GM21825 (cell line): ENCODE measurements around the gene MAP3K20.
"Not testable (repeated sequence)": the region's sequence is repeated elsewhere in the genome, so short reads cannot be mapped to it uniquely, and the experiment has no call there.

Experiments used
- ATAC-seq: cut with Tn5 transposase; IDR thresholded peaks from one replicate; pipeline ENCODE4 v1.9.1; 2021; ENCODE audit warnings: mild to moderate bottlenecking, moderate library complexity; ENCODE audit not compliant: unreplicated experiment

Gene MAP3K20

GRCh38 chr2:173079973-173080860, 4.6 kb downstream of the MAP3K20 start:
- no peak for ATAC-seq

GRCh38 chr2:173086518-173087213, 11.0 kb downstream of the MAP3K20 start:
- no peak for ATAC-seq

DNA sequence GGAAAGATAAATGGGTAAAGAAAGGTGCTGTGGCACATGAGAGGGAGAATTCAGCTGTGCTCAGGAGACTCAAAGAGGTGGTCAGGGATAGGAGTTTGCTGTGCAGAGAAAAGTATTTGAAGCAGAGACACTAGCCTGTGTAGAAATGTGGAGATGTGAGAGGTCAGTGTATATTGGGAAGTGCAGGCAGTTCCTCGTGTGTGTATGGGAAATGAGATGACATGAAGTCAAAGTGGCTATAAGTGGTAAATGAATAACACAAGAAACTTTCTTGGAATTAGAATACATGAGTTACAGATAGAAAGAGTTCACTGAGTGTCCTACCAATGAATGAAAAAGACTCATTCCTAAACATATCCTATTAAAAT, 11.6 kb downstream of the MAP3K20 start:
- ATAC-seq, result no peak

GRCh38 chr2:173087793-173088496, 12.3 kb downstream of the MAP3K20 start:
- ATAC-seq, result no peak

GRCh38 chr2:173090276-173090877, 14.7 kb downstream of the MAP3K20 start:
- ATAC-seq, result no peak

- no peak for ATAC-seq
Observed at GRCh38 chr2:173090973-173091660, 15.5 kb downstream of the MAP3K20 start.

GRCh38 chr2:173091910-173092309, 16.3 kb downstream of the MAP3K20 start:
- no peak for ATAC-seq

- ATAC-seq, result no peak
Observed at GRCh38 chr2:173092844-173093402, 17.3 kb downstream of the MAP3K20 start.

- not testable (repeated sequence) for ATAC-seq
Observed at GRCh38 chr2:173093617-173094016, 18.0 kb downstream of the MAP3K20 start.

DNA sequence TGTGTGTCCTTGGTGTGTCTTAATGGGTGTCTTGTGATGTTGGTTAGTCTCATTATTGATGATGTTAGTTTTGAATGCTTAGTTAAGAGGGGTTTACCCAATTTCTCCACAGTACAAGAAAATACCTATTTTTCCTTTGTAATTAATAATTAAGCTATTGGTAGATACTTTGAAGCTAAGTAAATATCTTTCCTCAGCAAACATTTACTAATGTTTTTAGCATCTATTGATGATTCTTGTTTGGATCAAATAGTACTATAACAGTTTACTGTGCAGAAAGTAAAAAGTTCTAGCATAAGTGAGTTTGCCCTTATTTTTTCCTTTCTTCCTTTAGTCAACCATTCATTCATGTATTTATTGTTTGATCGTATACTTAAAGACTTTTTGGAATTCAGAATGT, 19.1 kb downstream of the MAP3K20 start:
- ATAC-seq, result no peak

DNA sequence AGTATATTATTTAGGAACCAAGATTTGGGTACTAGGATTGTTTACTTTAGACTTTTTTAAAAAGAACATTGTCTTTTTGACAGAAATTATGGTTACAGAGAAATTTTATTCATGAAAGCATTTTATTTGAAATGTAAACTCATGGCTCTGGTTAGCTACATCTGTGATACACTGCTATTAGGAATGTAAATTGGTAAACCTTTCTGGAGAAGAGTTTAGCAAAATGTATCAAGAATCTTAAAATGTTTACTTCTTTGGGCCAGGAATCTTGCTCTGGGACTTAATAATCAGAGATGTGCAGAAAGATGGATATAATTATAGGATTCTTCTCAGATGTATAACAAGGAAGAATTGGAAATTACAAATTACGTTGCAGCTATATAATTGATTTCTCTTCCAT, 19.7 kb downstream of the MAP3K20 start:
- no peak for ATAC-seq

GRCh38 chr2:173099271-173099670, 23.6 kb downstream of the MAP3K20 start:
- no peak for ATAC-seq

GRCh38 chr2:173099804-173100203, 24.2 kb downstream of the MAP3K20 start:
- no peak for ATAC-seq

DNA sequence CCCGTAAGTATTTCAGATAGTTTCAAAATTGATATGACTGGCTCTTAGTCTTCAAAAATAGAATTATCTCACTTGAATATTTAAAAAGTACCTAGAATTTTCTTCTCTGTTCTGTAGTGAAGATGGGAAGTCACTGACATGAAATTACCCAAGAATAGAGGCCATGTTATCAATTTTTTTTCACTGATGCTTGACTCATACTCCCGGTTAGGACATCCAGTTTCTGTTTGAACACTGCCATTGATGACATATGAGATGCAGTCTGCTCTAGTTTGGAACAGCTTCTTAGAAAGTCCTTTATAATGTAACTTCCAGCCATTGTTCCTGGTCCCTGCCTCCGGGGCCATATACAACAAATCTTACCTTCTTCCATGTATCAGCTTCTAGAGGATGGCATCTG, 26.0 kb downstream of the MAP3K20 start:
- ATAC-seq, result peak; percentile 73

DNA sequence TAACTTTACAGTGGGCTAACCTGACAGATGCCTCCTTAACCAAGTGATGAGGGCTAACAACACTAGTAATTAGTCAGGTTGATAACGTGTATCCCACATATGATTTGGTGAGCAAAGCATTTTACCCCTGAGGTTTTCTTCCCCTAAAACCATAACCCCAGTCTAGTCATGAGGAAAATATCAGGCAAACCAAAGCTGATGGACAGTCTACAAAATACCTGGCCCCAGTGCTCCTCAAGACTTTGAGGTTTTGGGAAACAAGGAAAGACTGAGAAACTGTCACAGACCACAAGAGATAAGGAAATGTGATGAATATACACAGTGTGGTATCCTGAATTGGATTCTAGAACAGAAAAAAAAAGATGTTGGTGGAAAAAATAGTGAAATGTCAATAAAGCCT, 28.5 kb downstream of the MAP3K20 start:
- ATAC-seq, result no peak

GRCh38 chr2:173106959-173107628, 31.4 kb downstream of the MAP3K20 start:
- no peak for ATAC-seq

GRCh38 chr2:173107629-173108022, 32.0 kb downstream of the MAP3K20 start:
- ATAC-seq, result no peak

DNA sequence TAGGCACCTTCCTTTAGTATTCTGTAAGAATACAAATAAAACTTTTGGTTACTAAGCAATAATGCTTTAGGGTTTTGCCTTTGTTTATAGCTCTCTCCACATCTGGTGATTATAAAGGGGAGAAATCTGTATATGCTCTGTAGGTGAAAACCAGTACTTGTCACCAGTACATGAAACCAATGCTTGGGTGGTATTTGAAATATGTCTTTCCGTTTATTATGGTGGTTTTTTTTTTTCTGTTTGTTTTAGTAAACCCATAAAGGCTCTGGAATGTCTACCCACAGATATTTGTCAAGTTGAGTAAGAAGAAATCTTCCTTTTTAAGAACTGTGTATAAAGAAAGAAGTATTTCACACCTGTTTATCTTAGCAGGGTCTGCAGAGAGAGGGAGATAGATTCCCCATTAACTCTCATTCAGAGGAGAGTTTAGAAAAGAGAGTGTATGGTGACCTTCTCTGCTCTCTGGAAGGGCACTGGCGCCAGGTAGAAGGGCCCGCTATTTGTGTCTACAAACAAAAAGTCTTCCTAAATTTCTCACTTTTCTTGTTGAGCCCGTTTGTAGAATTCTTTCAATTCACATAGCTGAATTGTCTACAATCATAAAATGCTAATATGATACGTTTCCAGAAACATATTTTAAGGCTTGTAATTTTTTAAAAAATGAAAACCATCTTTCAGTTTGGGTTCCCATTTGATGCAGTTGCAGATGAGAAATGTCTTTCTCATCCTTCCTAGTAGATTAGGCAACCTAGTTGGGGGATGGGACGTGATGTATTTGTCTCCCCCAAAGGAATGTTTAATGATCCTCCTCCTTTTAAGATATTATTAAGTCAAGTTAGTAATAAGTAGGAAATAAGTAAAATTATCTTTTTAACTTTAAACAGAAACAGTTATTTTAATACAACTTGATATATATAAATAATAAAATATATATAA, 33.9 kb downstream of the MAP3K20 start:
- no peak for ATAC-seq

- no peak for ATAC-seq
Observed at GRCh38 chr2:173117678-173118077, 42.0 kb downstream of the MAP3K20 start.
